Stimulated activated CD4-positive, alpha-beta T cell treated with anti-CD3 and anti-CD28 coated beads, Interleukin-1b, Interleukin-23, amount 100 ng/mL, for 1 hour (primary cell): ENCODE data around the gene MXRA8.
A peak's percentile ranks its signal among the peaks of the same experiment; 100 is the strongest.
"Not testable (repeated sequence)": the region's sequence is repeated elsewhere in the genome, so short reads cannot be mapped to it uniquely, and the experiment has no call there.

Experiments used
- DNase-seq, 2 donors: peaks; one replicate each; pipeline ENCODE4 v3.0.0-alpha.2; 2020; ENCODE audit warnings: low read depth in 2 of 2

The MXRA8 gene

GRCh38 chr1:1358433-1359271, at the start of gene MXRA8:
Gene MXRA8 (minus strand): TSS chr1:1358555. CDS start chr1:1358504, 51 bp downstream.
- DNase-seq: no peak

GRCh38 chr1:1407636-1408318, 49.4 kb upstream of the MXRA8 start:
- DNase-seq: no peak

GRCh38 chr1:1406821-1407635, 48.7 kb upstream of the MXRA8 start, which contains the start of gene MRPL20:
Gene MRPL20 (minus strand): TSS chr1:1407293. CDS start chr1:1407217, 76 bp downstream.
- peak; percentile 85 to 90 for DNase-seq

GRCh38 chr1:1406101-1406820, 47.9 kb upstream of the MXRA8 start:
- DNase-seq: no peak

GRCh38 chr1:1403653-1404052, 45.3 kb upstream of the MXRA8 start:
- no peak for DNase-seq

GRCh38 chr1:1402901-1403392, 44.6 kb upstream of the MXRA8 start:
- DNase-seq: not testable (repeated sequence)

GRCh38 chr1:1402072-1402900, 43.9 kb upstream of the MXRA8 start:
- DNase-seq: no peak

GRCh38 chr1:1401457-1402010, 43.2 kb upstream of the MXRA8 start:
- DNase-seq: no peak

GRCh38 chr1:1400576-1401456, 42.5 kb upstream of the MXRA8 start:
- DNase-seq: no peak

- DNase-seq: no peak
These were observed 41.7 kb upstream of the MXRA8 start for GRCh38 chr1:1399872-1400575.

GRCh38 chr1:1399187-1399871, 41.0 kb upstream of the MXRA8 start, which contains the start of gene CCNL2:
Gene CCNL2 (minus strand): TSS chr1:1399335. CDS start chr1:1399306, 29 bp downstream.
- peak; percentile 96 to 98 for DNase-seq

- DNase-seq: no peak
These were observed 40.4 kb upstream of the MXRA8 start for GRCh38 chr1:1398677-1399186.

GRCh38 chr1:1397839-1398523, 39.6 kb upstream of the MXRA8 start:
- no peak for DNase-seq

- DNase-seq: no peak
These were observed 36.8 kb upstream of the MXRA8 start for GRCh38 chr1:1395166-1395565.

GRCh38 chr1:1394116-1394515, 35.8 kb upstream of the MXRA8 start:
- no peak for DNase-seq

- no peak for DNase-seq
These were observed 35.1 kb upstream of the MXRA8 start for GRCh38 chr1:1393428-1393827.

- no peak for DNase-seq
These were observed 34.7 kb upstream of the MXRA8 start for GRCh38 chr1:1393014-1393413.
